H1 (cell line): ENCODE data around the gene NPBWR2. TPM values are rescaled to one million over a fixed set of nuclear protein-coding genes. Genes with fewer than 3 reads are reported as not detected.

Experiments used
- CTCF ChIA-PET: fragments of 300-600 bp; sonication (Branson Sonifier 250); formaldehyde crosslinking; loops from one replicate; lab custom pipeline; 2021; ENCODE audit not compliant: partially characterized antibody; lab: Charles Lee
- POLR2A ChIA-PET: fragments of 300-600 bp; sonication (Branson Sonifier 250); formaldehyde crosslinking; loops from one replicate; lab custom pipeline; 2021; ENCODE audit warnings: inconsistent platforms; ENCODE audit not compliant: partially characterized antibody; lab: Charles Lee
- DNase-seq, 2 experiments: peaks; one replicate each; pipeline versions ENCODE4 v3.0.0 to v3.0.0-alpha.2; 2010 to 2022; ENCODE audit warnings: low spot score in 2 of 2, low read depth in 1 of 2, mixed read lengths in 1 of 2
- FAIRE-seq: peaks from 2 replicates; lab custom pipeline; 2011; peaks lifted over from hg19 to GRCh38; lab: Jason Lieb, UNC
- H2AFZ ChIP-seq: 2 replicates; pipeline ENCODE4 v1.8.1; 2012; ENCODE audit warnings: low read length, inconsistent platforms
- H2AK5ac ChIP-seq: 2 replicates; pipeline ENCODE4 v1.6.1; 2013; ENCODE audit warnings: low read depth, low read length
- H2BK120ac ChIP-seq: replicated peaks from 2 replicates; pipeline ENCODE3; 2013; ENCODE audit warnings: low read depth, low read length, inconsistent platforms
- H2BK12ac ChIP-seq: 2 replicates; pipeline ENCODE4 v1.6.1; 2013; ENCODE audit warnings: low read depth, low read length
- H2BK15ac ChIP-seq: 2 replicates; pipeline ENCODE4 v1.6.1; 2013; ENCODE audit warnings: low read length
- H2BK20ac ChIP-seq: 2 replicates; pipeline ENCODE4 v1.6.1; 2013; ENCODE audit warnings: low read length
- H2BK5ac ChIP-seq: 2 replicates; pipeline ENCODE4 v1.6.1; 2013; ENCODE audit warnings: low read depth, low read length
- H3K14ac ChIP-seq: 2 replicates; pipeline ENCODE4 v1.6.1; 2013; ENCODE audit warnings: inconsistent platforms; ENCODE audit not compliant: insufficient read length
- H3K18ac ChIP-seq: 2 replicates; pipeline ENCODE4 v1.6.1; 2013; ENCODE audit warnings: low read length; ENCODE audit errors: extremely low read depth
- H3K23ac ChIP-seq: 2 replicates; pipeline ENCODE4 v1.6.1; 2013; ENCODE audit warnings: inconsistent platforms; ENCODE audit not compliant: insufficient read length
- H3K23me2 ChIP-seq: 2 replicates; pipeline ENCODE4 v1.6.1; 2013; ENCODE audit warnings: low read depth, low read length
- H3K27ac ChIP-seq: 2 replicates; pipeline ENCODE4 v1.6.1; 2011; ENCODE audit warnings: low read depth, low read length, inconsistent platforms
- H3K27me3 ChIP-seq, 4 experiments: replicated peaks in 1 of 4; 1 replicate in 1 of 4; 2 replicates in 3 of 4; pipeline versions ENCODE4 v1.6.1 to v1.8.1; 2011 to 2013; ENCODE audit warnings: low read length in 3 of 4, mild to moderate bottlenecking in 3 of 4, inconsistent platforms in 2 of 4, mixed read lengths in 2 of 4, moderate library complexity in 1 of 4; ENCODE audit not compliant: control insufficient read depth in 3 of 4, insufficient read depth in 3 of 4; ENCODE audit errors: extremely low read depth in 1 of 4
- H3K36me3 ChIP-seq, 4 experiments: 2 replicates each; pipeline versions ENCODE4 v1.6.1 to v1.8.1; 2011 to 2013; ENCODE audit warnings: mild to moderate bottlenecking in 4 of 4, low read length in 3 of 4, moderate library complexity in 2 of 4, control low read depth in 1 of 4, inconsistent platforms in 1 of 4; ENCODE audit not compliant: insufficient read depth in 4 of 4, control insufficient read depth in 2 of 4
- H3K4ac ChIP-seq: replicated peaks from 2 replicates; pipeline ENCODE3; 2013; ENCODE audit warnings: low read length, low read depth, mixed read lengths, inconsistent platforms; ENCODE audit not compliant: insufficient read length
- H3K4me1 ChIP-seq, 4 experiments: replicated peaks in 1 of 4; 1 replicate in 1 of 4; 2 replicates in 3 of 4; pipeline versions ENCODE4 v1.6.1 to v1.8.1; 2011 to 2013; ENCODE audit warnings: low read length in 3 of 4, inconsistent platforms in 2 of 4, mixed read lengths in 1 of 4; ENCODE audit not compliant: insufficient read depth in 4 of 4, control insufficient read depth in 3 of 4
- H3K4me2 ChIP-seq, 2 experiments: 2 replicates each; pipeline versions ENCODE4 v1.6.1 to v1.8.1; 2011 to 2013; ENCODE audit warnings: low read depth in 2 of 2, low read length in 2 of 2, control low read depth in 1 of 2, inconsistent platforms in 1 of 2, mild to moderate bottlenecking in 1 of 2; ENCODE audit not compliant: insufficient read depth in 1 of 2
- H3K4me3 ChIP-seq, 4 experiments: fragments of 200-600, 300-600 bp in 1 of 4; sonication (generic), shearing (Covaris generic), sonication (Bioruptor Twin) in 1 of 4; 2 replicates each; pipeline versions ENCODE4 v1.5.1 to v1.8.1; 2011 to 2016; ENCODE audit warnings: low read length in 4 of 4, low read depth in 3 of 4, control low read depth in 2 of 4, inconsistent platforms in 2 of 4, mild to moderate bottlenecking in 2 of 4, mixed read lengths in 1 of 4, moderate library complexity in 1 of 4; ENCODE audit not compliant: insufficient read depth in 2 of 4; ENCODE audit errors: extremely low read depth in 1 of 4
- H3K56ac ChIP-seq: replicated peaks from 2 replicates; pipeline ENCODE3; 2013; ENCODE audit warnings: low read depth, mild to moderate bottlenecking, mixed read lengths, low read length, inconsistent platforms; ENCODE audit not compliant: insufficient read length
- H3K79me1 ChIP-seq: 2 replicates; pipeline ENCODE4 v1.6.1; 2013; ENCODE audit warnings: low read depth, low read length, control low read depth
- H3K79me2 ChIP-seq, 2 experiments: 2 replicates each; pipeline versions ENCODE4 v1.6.1 to v1.8.1; 2012 to 2013; ENCODE audit warnings: low read length in 2 of 2, mild to moderate bottlenecking in 2 of 2, inconsistent platforms in 1 of 2; ENCODE audit not compliant: insufficient read depth in 2 of 2, control insufficient read depth in 1 of 2
- H3K9ac ChIP-seq, 4 experiments: replicated peaks in 1 of 4; 1 replicate in 1 of 4; 2 replicates in 3 of 4; pipeline versions ENCODE4 v1.6.1 to v1.8.1; 2011 to 2013; ENCODE audit warnings: low read depth in 3 of 4, low read length in 3 of 4, control low read depth in 2 of 4, mild to moderate bottlenecking in 2 of 4, moderate library complexity in 2 of 4, inconsistent platforms in 1 of 4; ENCODE audit errors: extremely low read depth in 1 of 4
- H3K9me3 ChIP-seq, 2 experiments: 2 replicates each; pipeline versions ENCODE4 v1.6.1 to v1.8.1; 2012 to 2013; ENCODE audit warnings: mild to moderate bottlenecking in 2 of 2, moderate library complexity in 2 of 2, control low read depth in 1 of 2, inconsistent platforms in 1 of 2, low read depth in 1 of 2, low read length in 1 of 2, mixed read lengths in 1 of 2; ENCODE audit not compliant: insufficient read depth in 2 of 2
- H4K20me1 ChIP-seq, 2 experiments: replicated peaks in 1 of 2; 2 replicates each; pipeline versions ENCODE3 to v1.8.1; 2011 to 2013; ENCODE audit warnings: inconsistent platforms in 2 of 2, low read length in 2 of 2, mild to moderate bottlenecking in 1 of 2; ENCODE audit not compliant: insufficient read depth in 2 of 2, control insufficient read depth in 1 of 2
- H4K5ac ChIP-seq: 2 replicates; pipeline ENCODE4 v1.6.1; 2013; ENCODE audit warnings: low read length, low read depth, mixed read lengths, inconsistent platforms; ENCODE audit not compliant: insufficient read length
- H4K8ac ChIP-seq: 2 replicates; pipeline ENCODE4 v1.8.0; 2013; ENCODE audit warnings: mild to moderate bottlenecking, moderate library complexity, low read length, inconsistent platforms; ENCODE audit not compliant: insufficient read depth; ENCODE audit errors: extremely low read depth
- H4K91ac ChIP-seq: replicated peaks from 2 replicates; pipeline ENCODE3; 2013; ENCODE audit warnings: low read length, mixed read lengths, inconsistent platforms; ENCODE audit not compliant: insufficient read length
- ASH2L ChIP-seq: fragments of 200-600, 300-600 bp; sonication (generic); IDR thresholded peaks from one replicate; pipeline ENCODE4 v1.7.1; 2017; ENCODE audit warnings: low read length
- BACH1 ChIP-seq: IDR thresholded peaks from 2 replicates; pipeline ENCODE4 v1.6.1; 2012; ENCODE audit warnings: low read length, improper control_type of control experiment
- CHD2 ChIP-seq: IDR thresholded peaks from 2 replicates; pipeline ENCODE4 v1.6.1; 2012; ENCODE audit warnings: low read length, improper control_type of control experiment
- EGR1 ChIP-seq: IDR thresholded peaks from 2 replicates; pipeline ENCODE4 v1.6.1; 2011; ENCODE audit warnings: low read depth, low read length, borderline replicate concordance
- EZH2 ChIP-seq: fragments of 200-600 bp; sonication (generic); IDR thresholded peaks from 2 replicates; pipeline ENCODE4 v1.7.1; 2012; ENCODE audit warnings: low read depth, mild to moderate bottlenecking, moderate library complexity, low read length, inconsistent platforms; ENCODE audit not compliant: severe bottlenecking
- GABPA ChIP-seq: IDR thresholded peaks from 2 replicates; pipeline ENCODE4 v1.6.1; 2011; ENCODE audit warnings: mild to moderate bottlenecking, low read length, moderate library complexity, borderline replicate concordance; ENCODE audit not compliant: insufficient read depth
- PHF8 ChIP-seq: fragments of 200-600 bp; sonication (generic); conservative IDR thresholded peaks from 2 replicates; pipeline ENCODE4 v1.7.1; 2012; ENCODE audit warnings: low read depth, mild to moderate bottlenecking, inconsistent platforms, low read length, moderate library complexity
- RBBP5 ChIP-seq: IDR thresholded peaks from 2 replicates; pipeline ENCODE4 v1.7.1; 2012; ENCODE audit warnings: low read depth, mild to moderate bottlenecking, inconsistent platforms, low read length, moderate library complexity, borderline replicate concordance
- WGBS, 2 experiments: shearing (Covaris generic) in 1 of 2; methylation state at CpG; one replicate each; pipeline versions ENCODE4 v1.1.6 to v1.1.7; 2013 to 2015; ENCODE audit warnings: low lambda C conversion rate in 2 of 2, mixed read lengths in 2 of 2, inconsistent platforms in 1 of 2, low coverage in 1 of 2, missing lambda C conversion rate in 1 of 2; ENCODE audit not compliant: insufficient replicate concordance in 2 of 2, insufficient coverage in 1 of 2, insufficient read length in 1 of 2; ENCODE audit errors: extremely low coverage in 1 of 2, missing lambda C conversion rate in 1 of 2; 5-methylcytosine and 5-hydroxymethylcytosine counted together
- polyA plus RNA-seq, 7 experiments: library from polyadenylated mRNA; depleted of rRNA in 3 of 7; stranded (reverse) in 5 of 7; unstranded in 2 of 7; fragments of >200 nt in 5 of 7; fragments of 200-250 nt in 2 of 7; gene quantifications; 1 replicate in 5 of 7; 2 replicates in 1 of 7; 4 replicates in 1 of 7; pipeline versions ENCODE4 v1.2.1 to v1.2.3, GENCODE V29; 2011 to 2013; ENCODE audit warnings: missing spikeins in 2 of 7, mixed read lengths in 2 of 7
- total RNA-seq: library from RNA; stranded (reverse); fragmentation: NEBNext Ultra II Directional; extraction: Animal tissue kit (Norgen Biotek cat#: 25700); gene quantifications from 2 replicates; pipeline ENCODE4 v1.2.1, GENCODE V29; 2021
- TF ChIP-seq, protein P1 (sequence below), 3 experiments: IDR thresholded peaks; 1 replicate in 2 of 3; 2 replicates in 1 of 3; pipeline versions ENCODE4 v1.5.1 to v1.6.1; 2011; ENCODE audit warnings: low read length in 3 of 3, mild to moderate bottlenecking in 3 of 3, inconsistent platforms in 2 of 3, low read depth in 1 of 3, moderate library complexity in 1 of 3; ENCODE audit not compliant: insufficient read depth in 1 of 3; ENCODE audit errors: control extremely low read depth in 1 of 3

NPBWR2 gene
- total and polyA plus RNA-seq, 2 of the 8 experiments (the other 6 are each of a cell fraction or from before 2014, with no cell fraction given): not detected

GRCh38 chr20:64080813-64081623 is 26.3 kb downstream of the NPBWR2 start:
- Histone ChIP-seq H3K4me2 (peak overlapping the region in 1 of 2 experiments; percentile 78; a peak in 1 of 4 replicates), H3K23ac (no peak overlapping the region)
- CTCF ChIA-PET: interaction anchor here (1.0 to 13.0 kb wide), 13 partner anchors 9 to 101 kb away, joined by 3 to 144 read pairs (median 6); partner anchors contain the start of genes PRPF6, SAMD10, SOX18 and TCEA2
- TF ChIP-seq BACH1 (no peak), EZH2 (no peak), ASH2L (no peak), RBBP5 (no peak), EGR1 (no peak), PHF8 (no peak), GABPA (no peak), CHD2 (no peak)
- TF ChIP-seq, protein P1, sequence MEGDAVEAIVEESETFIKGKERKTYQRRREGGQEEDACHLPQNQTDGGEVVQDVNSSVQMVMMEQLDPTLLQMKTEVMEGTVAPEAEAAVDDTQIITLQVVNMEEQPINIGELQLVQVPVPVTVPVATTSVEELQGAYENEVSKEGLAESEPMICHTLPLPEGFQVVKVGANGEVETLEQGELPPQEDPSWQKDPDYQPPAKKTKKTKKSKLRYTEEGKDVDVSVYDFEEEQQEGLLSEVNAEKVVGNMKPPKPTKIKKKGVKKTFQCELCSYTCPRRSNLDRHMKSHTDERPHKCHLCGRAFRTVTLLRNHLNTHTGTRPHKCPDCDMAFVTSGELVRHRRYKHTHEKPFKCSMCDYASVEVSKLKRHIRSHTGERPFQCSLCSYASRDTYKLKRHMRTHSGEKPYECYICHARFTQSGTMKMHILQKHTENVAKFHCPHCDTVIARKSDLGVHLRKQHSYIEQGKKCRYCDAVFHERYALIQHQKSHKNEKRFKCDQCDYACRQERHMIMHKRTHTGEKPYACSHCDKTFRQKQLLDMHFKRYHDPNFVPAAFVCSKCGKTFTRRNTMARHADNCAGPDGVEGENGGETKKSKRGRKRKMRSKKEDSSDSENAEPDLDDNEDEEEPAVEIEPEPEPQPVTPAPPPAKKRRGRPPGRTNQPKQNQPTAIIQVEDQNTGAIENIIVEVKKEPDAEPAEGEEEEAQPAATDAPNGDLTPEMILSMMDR (IDR thresholded peaks at IDR 0.05; ENCODE audit: control extremely low read depth in 1 of 3, insufficient read depth in 1 of 3, low read depth in 1 of 3, low read length in 3 of 3): no peak

More at GRCh38 chr20:64080813-64081623, 26.3 kb downstream of the NPBWR2 start:
- Histone ChIP-seq H2AFZ (no peak overlapping the region), H2BK120ac (no peak overlapping the region), H3K56ac (no peak overlapping the region), H3K23me2 (peaks cover 22% of the 10 kb centered on the region; the same call in 1 of the 2 replicates), H4K8ac (no peak overlapping the region; the same call in 1 of the 2 replicates), H4K5ac (no peak overlapping the region), H3K79me1 (no peaks in the 10 kb centered on the region), H2BK20ac (no peak overlapping the region), H4K91ac (no peak overlapping the region), H3K27ac (no peak overlapping the region), H2BK15ac (no peak overlapping the region), H3K14ac (no peak overlapping the region), H2AK5ac (no peak overlapping the region), H3K18ac (no peak overlapping the region), H3K36me3 (no peaks in the 10 kb centered on the region), H3K4me3 (0 out of 8 replicates have a peak overlapping the region, but pooled peaks of 2 of the 4 experiments have one; percentile 75 to 79), H3K4ac (peak overlapping the region; percentile 49), H3K27me3 (peaks cover 6 to 52% (median 41%) of the 10 kb centered on the region in 4 experiments), H3K4me1 (peaks cover 0 to 38% (median 20%) of the 10 kb centered on the region in 4 experiments; a peak in 6 of 7 replicates), H3K79me2 (no peaks in the 10 kb centered on the region), H2BK5ac (no peak overlapping the region), H3K9me3 (no peaks in the 10 kb centered on the region), H2BK12ac (no peak overlapping the region), H3K9ac (no peak overlapping the region), H4K20me1 (no peaks in the 10 kb centered on the region)
- POLR2A ChIA-PET: interaction anchor here (0.7 to 4.6 kb wide), 6 partner anchors 11 to 141 kb away, joined by 3 to 27 read pairs (median 4); partner anchors contain the start of gene TCEA2
- DNase-seq (no peak), FAIRE-seq (no peak)
- 95% methylated on average over 9 of the region's 17 CpGs; no CpG with 5 or more reads in 1 of the 2 experiments for WGBS, 2 experiments
